CD14-positive monocyte (primary cell): ENCODE measurements around the gene TBC1D22A. TPM values are rescaled to one million over a fixed set of nuclear protein-coding genes. Genes with fewer than 3 reads are reported as not detected.

Source experiments
- DNase-seq, 3 donors: peaks; one replicate each; pipeline ENCODE4 v3.0.0-alpha.2; 2011 to 2022
- H2AFZ ChIP-seq: 2 replicates; pipeline ENCODE4 v1.6.0; 2012; ENCODE audit warnings: mild to moderate bottlenecking, low read depth, low read length, inconsistent platforms; ENCODE audit not compliant: insufficient read depth, poor library complexity, severe bottlenecking
- H3K27ac ChIP-seq, 2 donors: 1 replicate in 1 of 2; 2 replicates in 1 of 2; pipeline ENCODE4 v1.5.1; 2012 to 2013; ENCODE audit warnings: low read length in 2 of 2, control low read depth in 1 of 2, inconsistent platforms in 1 of 2, low read depth in 1 of 2, mild to moderate bottlenecking in 1 of 2
- H3K27me3 ChIP-seq, 2 donors: one replicate each; pipeline versions ENCODE4 v1.6.0 to v1.6.1; 2011 to 2013; ENCODE audit warnings: low read length in 2 of 2; ENCODE audit not compliant: control insufficient read depth in 2 of 2, insufficient read depth in 2 of 2
- H3K36me3 ChIP-seq, 2 donors: replicated peaks in 1 of 2; 1 replicate in 1 of 2; 2 replicates in 1 of 2; pipeline versions ENCODE4 v1.5.1 to v1.6.1; 2012 to 2013; ENCODE audit warnings: low read length in 2 of 2, control low read depth in 1 of 2, inconsistent platforms in 1 of 2, mild to moderate bottlenecking in 1 of 2; ENCODE audit not compliant: insufficient read depth in 2 of 2, control insufficient read depth in 1 of 2
- H3K4me1 ChIP-seq, 2 donors: 1 replicate in 1 of 2; 2 replicates in 1 of 2; pipeline versions ENCODE4 v1.5.1 to v1.6.1; 2012 to 2013; ENCODE audit warnings: low read length in 2 of 2, control low read depth in 1 of 2, inconsistent platforms in 1 of 2, mild to moderate bottlenecking in 1 of 2, moderate library complexity in 1 of 2; ENCODE audit not compliant: insufficient read depth in 2 of 2, control insufficient read depth in 1 of 2
- H3K4me2 ChIP-seq: replicated peaks from 2 replicates; pipeline ENCODE3; 2012; ENCODE audit warnings: low read length, moderate library complexity, mild to moderate bottlenecking; ENCODE audit not compliant: poor library complexity, severe bottlenecking; ENCODE audit errors: extremely low read depth
- H3K4me3 ChIP-seq, 3 experiments: fragments of 200-600 bp in 1 of 3; sonication (generic) in 1 of 3; replicated peaks in 1 of 3; 1 replicate in 2 of 3; 2 replicates in 1 of 3; pipeline ENCODE4 v1.5.1; 2011 to 2013; ENCODE audit warnings: low read length in 3 of 3, mild to moderate bottlenecking in 3 of 3, control low read depth in 2 of 3, low read depth in 2 of 3, inconsistent platforms in 1 of 3, moderate library complexity in 1 of 3
- H3K79me2 ChIP-seq: 2 replicates; pipeline ENCODE4 v1.6.0; 2012; ENCODE audit warnings: mild to moderate bottlenecking, control low read depth, inconsistent platforms, low read length, moderate library complexity; ENCODE audit not compliant: insufficient read depth
- H3K9ac ChIP-seq: 2 replicates; pipeline ENCODE4 v1.6.0; 2017; ENCODE audit warnings: low read length, mild to moderate bottlenecking; ENCODE audit not compliant: insufficient read depth, poor library complexity, severe bottlenecking
- H3K9me3 ChIP-seq, 2 donors: replicated peaks in 1 of 2; 1 replicate in 1 of 2; 2 replicates in 1 of 2; pipeline versions ENCODE4 v1.5.1 to v1.6.1; 2012 to 2013; ENCODE audit warnings: low read length in 2 of 2, control low read depth in 1 of 2; ENCODE audit not compliant: control insufficient read depth in 1 of 2, insufficient read depth in 1 of 2
- H4K20me1 ChIP-seq: 2 replicates; pipeline ENCODE4 v1.6.0; 2012; ENCODE audit warnings: mild to moderate bottlenecking, low read length, control low read depth, moderate library complexity; ENCODE audit not compliant: insufficient read depth
- H3K27ac Mint-ChIP-seq, 7 donors: one replicate each; pipeline ENCODE4 v1.8.0; 2020; ENCODE audit warnings: mild to moderate bottlenecking in 7 of 7, mixed read lengths in 7 of 7, moderate library complexity in 6 of 7, inconsistent platforms in 2 of 7
- H3K27me3 Mint-ChIP-seq, 3 donors: one replicate each; pipeline ENCODE4 v1.8.0; 2021 to 2022; ENCODE audit warnings: low read depth in 3 of 3, mild to moderate bottlenecking in 3 of 3, mixed read lengths in 3 of 3, moderate library complexity in 3 of 3, inconsistent platforms in 1 of 3
- H3K36me3 Mint-ChIP-seq, 2 donors: one replicate each; pipeline ENCODE4 v1.8.0; 2020; ENCODE audit warnings: mixed read lengths in 2 of 2, inconsistent platforms in 1 of 2, mild to moderate bottlenecking in 1 of 2
- H3K4me1 Mint-ChIP-seq: one replicate; pipeline ENCODE4 v1.8.0; 2020; ENCODE audit warnings: mild to moderate bottlenecking, mixed read lengths
- H3K4me3 Mint-ChIP-seq, 2 donors: one replicate each; pipeline ENCODE4 v1.8.0; 2020; ENCODE audit warnings: mild to moderate bottlenecking in 2 of 2, mixed read lengths in 2 of 2, moderate library complexity in 1 of 2
- H3K9me3 Mint-ChIP-seq, 7 donors: one replicate each; pipeline ENCODE4 v1.8.0; 2020 to 2022; ENCODE audit warnings: mixed read lengths in 7 of 7, mild to moderate bottlenecking in 6 of 7, moderate library complexity in 6 of 7, inconsistent platforms in 2 of 7
- CTCF ChIP-seq: fragments of 200-600 bp; IDR thresholded peaks from one replicate; pipeline ENCODE4 v1.8.0; 2022; ENCODE audit warnings: antibody characterized with exemption, mild to moderate bottlenecking
- WGBS: methylation state at CpG from one replicate; pipeline ENCODE4 v1.1.5; 2013; ENCODE audit warnings: missing lambda C conversion rate; ENCODE audit not compliant: insufficient coverage; 5-methylcytosine and 5-hydroxymethylcytosine counted together
- intact Hi-C, 2 donors: fragments of 100-400 bp; cut with micrococcal nuclease; formaldehyde crosslinking; loops; one replicate each; pipeline versions ENCODE4 v1.15.0 to v1.15.1; 2023
- polyA plus RNA-seq, 3 donors: library from polyadenylated mRNA; depleted of rRNA in 1 of 3; unstranded in 2 of 3; stranded (reverse) in 1 of 3; fragments of 300-500 nt in 2 of 3; fragments of >200 nt in 1 of 3; fragmentation: Illumina TruSeq in 2 of 3; gene quantifications; 1 replicate in 2 of 3; 2 replicates in 1 of 3; pipeline ENCODE4 v1.2.3, GENCODE V29; 2012 to 2021

The TBC1D22A gene
- polyA plus RNA-seq, 3 donors = 25.9 to 36.2 (median 29.5) TPM

- no peak for DNase-seq
- peaks cover 30 to 74% of the 10 kb centered on the region in 2 donors for H3K36me3 ChIP-seq
- H3K79me2 ChIP-seq = no peaks in the 10 kb centered on the region
- no peak overlapping the region for H2AFZ ChIP-seq
- Mint-ChIP-seq H3K4me1 (no peaks in the 10 kb centered on the region), H3K4me3 (no peak overlapping the region), H3K9me3 (no peaks in the 10 kb centered on the region), H3K36me3 (peaks cover 53 to 60% of the 10 kb centered on the region in 2 donors), H3K27me3 (peaks cover 0 to 2% (median 2%) of the 10 kb centered on the region in 3 donors), H3K27ac (no peak overlapping the region)
- intact Hi-C loops = no loop called here
- no peaks in the 10 kb centered on the region for H3K9me3 ChIP-seq
- 100% methylated on average over 10 of the region's 12 CpGs for WGBS
- TF ChIP-seq CTCF = no peak
- peaks cover 89% of the 10 kb centered on the region for H4K20me1 ChIP-seq
- no peak overlapping the region for H3K9ac ChIP-seq
- H3K4me2 ChIP-seq = no peak overlapping the region
- no peaks in the 10 kb centered on the region for H3K4me1 ChIP-seq
- H3K4me3 ChIP-seq = no peak overlapping the region
- H3K27ac ChIP-seq = no peak overlapping the region
- no peaks in the 10 kb centered on the region for H3K27me3 ChIP-seq
Measured at GRCh38 chr22:46998331-46998730, 235.9 kb downstream of the TBC1D22A start.

GRCh38 chr22:47000256-47000655 is 237.8 kb downstream of the TBC1D22A start:
- peak overlapping the region in 3 of 7 donors; percentile 24 to 47 (median 26) for H3K27ac Mint-ChIP-seq
- peaks cover 40 to 46% of the 10 kb centered on the region in 2 donors for H3K36me3 Mint-ChIP-seq
- intact Hi-C loops = no loop called here
- WGBS = 89% methylated on average over 8 of the region's 11 CpGs
- H3K4me3 Mint-ChIP-seq = no peak overlapping the region
- Histone ChIP-seq H3K9ac (no peak overlapping the region), H3K27me3 (no peaks in the 10 kb centered on the region), H3K9me3 (no peaks in the 10 kb centered on the region), H3K27ac (no peak overlapping the region), H3K4me1 (no peaks in the 10 kb centered on the region), H4K20me1 (peaks cover 80% of the 10 kb centered on the region), H3K4me3 (no peak overlapping the region), H3K79me2 (no peaks in the 10 kb centered on the region), H3K36me3 (peaks cover 38 to 78% of the 10 kb centered on the region in 2 donors), H2AFZ (no peak overlapping the region), H3K4me2 (no peak overlapping the region)
- H3K4me1 Mint-ChIP-seq = no peaks in the 10 kb centered on the region
- no peaks in the 10 kb centered on the region for H3K9me3 Mint-ChIP-seq
- no peak for DNase-seq
- H3K27me3 Mint-ChIP-seq = peaks cover 0 to 2% (median 2%) of the 10 kb centered on the region in 3 donors
- TF ChIP-seq CTCF = no peak
